AG10803 (cell line): Measurements from ENCODE around the gene RMI2.

Experiments used
- DNase-seq: peaks from one replicate; pipeline ENCODE4 v3.0.0; 2010; ENCODE audit warnings: low read depth
- H3K4me3 ChIP-seq: 2 replicates; pipeline ENCODE4 v1.5.1; 2011; ENCODE audit warnings: mild to moderate bottlenecking, low read length, control low read depth
- CTCF ChIP-seq: conservative IDR thresholded peaks from 2 replicates; pipeline ENCODE4 v1.5.1; 2011; ENCODE audit warnings: mild to moderate bottlenecking, low read length, control low read depth, inconsistent platforms

RMI2 gene

GRCh38 chr16:11319529-11320146 lies 25.6 kb upstream of the RMI2 start:
- no peak overlapping the region for H3K4me3 ChIP-seq
- DNase-seq: no peak
- TF ChIP-seq CTCF: no peak

GRCh38 chr16:11320170-11320569 lies 25.1 kb upstream of the RMI2 start:
- no peak for DNase-seq
- TF ChIP-seq CTCF: no peak
- no peak overlapping the region for H3K4me3 ChIP-seq

- TF ChIP-seq CTCF: no peak
- no peak for DNase-seq
- H3K4me3 ChIP-seq: no peak overlapping the region
These were observed 23.6 kb upstream of the RMI2 start for GRCh38 chr16:11321662-11322061.

- DNase-seq: no peak
- no peak for TF ChIP-seq CTCF
- no peak overlapping the region for H3K4me3 ChIP-seq
These were observed 22.4 kb upstream of the RMI2 start for GRCh38 chr16:11322823-11323222.

- no peak for DNase-seq
- TF ChIP-seq CTCF: no peak
- H3K4me3 ChIP-seq: no peak overlapping the region
These were observed 21.5 kb upstream of the RMI2 start for GRCh38 chr16:11323551-11324336.

GRCh38 chr16:11325404-11326083 lies 19.7 kb upstream of the RMI2 start:
- DNase-seq: no peak
- no peak for TF ChIP-seq CTCF
- H3K4me3 ChIP-seq: no peak overlapping the region
